ENCODE data around the gene KRT79.

KRT79 gene

GRCh38 chr12:52867152-52867551 is 33.0 kb upstream of the KRT79 start:
- Histone ChIP-seq H3K27ac (replicated peaks) (no peak overlapping the region), H3K4me3 (replicated peaks; ENCODE audit: insufficient read depth, low read length) (no peak overlapping the region), H3K27me3 (ENCODE audit: insufficient read depth, poor library complexity, severe bottlenecking) (no peaks in the 10 kb centered on the region)
- TF ChIP-seq POLR2AphosphoS5 (IDR thresholded peaks at IDR 0.05; ENCODE audit: low read depth) (no peak), REST (IDR thresholded peaks at IDR 0.05; ENCODE audit: insufficient replicate concordance, low read depth) (no peak), CTCF (IDR thresholded peaks at IDR 0.05; ENCODE audit: insufficient read depth, low read length) (no peak), GABPA (IDR thresholded peaks at IDR 0.05; ENCODE audit: low read depth) (no peak), SPI1 (IDR thresholded peaks at IDR 0.05; ENCODE audit: borderline replicate concordance, low read depth) (no peak)
- no peak for DNase-seq (ENCODE audit: low read depth in 1 of 2, low spot score in 1 of 2)

- H3K4me3 ChIP-seq (replicated peaks; ENCODE audit: insufficient read depth, low read length): no peak overlapping the region
- peak in 1 of 2 experiments; percentile 16 for DNase-seq (ENCODE audit: low read depth in 1 of 2, low spot score in 1 of 2)
- TF ChIP-seq CTCF (IDR thresholded peaks at IDR 0.05; ENCODE audit: insufficient read depth, low read length) (peak; percentile 59), SPI1 (IDR thresholded peaks at IDR 0.05; ENCODE audit: borderline replicate concordance, low read depth) (no peak), GABPA (IDR thresholded peaks at IDR 0.05; ENCODE audit: low read depth) (no peak), POLR2AphosphoS5 (IDR thresholded peaks at IDR 0.05; ENCODE audit: low read depth) (no peak), REST (IDR thresholded peaks at IDR 0.05; ENCODE audit: insufficient replicate concordance, low read depth) (no peak)
These were observed 31.2 kb upstream of the KRT79 start for GRCh38 chr12:52865090-52865944.

GRCh38 chr12:52862023-52862422 is 27.9 kb upstream of the KRT79 start:
- TF ChIP-seq CTCF (IDR thresholded peaks at IDR 0.05; ENCODE audit: insufficient read depth, low read length) (no peak), POLR2AphosphoS5 (IDR thresholded peaks at IDR 0.05; ENCODE audit: low read depth) (no peak)
- no peaks in the 10 kb centered on the region for H3K27me3 ChIP-seq (ENCODE audit: insufficient read depth, poor library complexity, severe bottlenecking)
- no peak overlapping the region for H3K4me3 ChIP-seq (replicated peaks; ENCODE audit: insufficient read depth, low read length)
- no peak overlapping the region for H3K27ac ChIP-seq (replicated peaks)
- DNase-seq (ENCODE audit: low read depth in 1 of 2, low spot score in 1 of 2): no peak

More at GRCh38 chr12:52865090-52865944, 31.2 kb upstream of the KRT79 start:
- H3K27me3 ChIP-seq (ENCODE audit: insufficient read depth, poor library complexity, severe bottlenecking): no peaks in the 10 kb centered on the region
- no peak overlapping the region for H3K27ac ChIP-seq (replicated peaks)
